Testis (tissue), 2 donors: ENCODE measurements around the gene SLF2.

Source experiments
- POLR2A ChIP-seq: fragments of 450-650 bp; IDR thresholded peaks from one replicate; pipeline ENCODE4 v1.6.1; 2017; ENCODE audit warnings: antibody characterized with exemption, mild to moderate bottlenecking, moderate library complexity
- TF ChIP-seq, protein P1 (sequence below), 3 experiments: fragments of 450-650 bp in 2 of 3; fragments of 200-600 bp in 1 of 3; sonication (generic) in 1 of 3; IDR thresholded peaks; one replicate each; pipeline ENCODE4 v1.5.1; 2016 to 2019; ENCODE audit warnings: antibody characterized with exemption in 3 of 3, mild to moderate bottlenecking in 2 of 3, moderate library complexity in 1 of 3

- TF ChIP-seq, protein P1, sequence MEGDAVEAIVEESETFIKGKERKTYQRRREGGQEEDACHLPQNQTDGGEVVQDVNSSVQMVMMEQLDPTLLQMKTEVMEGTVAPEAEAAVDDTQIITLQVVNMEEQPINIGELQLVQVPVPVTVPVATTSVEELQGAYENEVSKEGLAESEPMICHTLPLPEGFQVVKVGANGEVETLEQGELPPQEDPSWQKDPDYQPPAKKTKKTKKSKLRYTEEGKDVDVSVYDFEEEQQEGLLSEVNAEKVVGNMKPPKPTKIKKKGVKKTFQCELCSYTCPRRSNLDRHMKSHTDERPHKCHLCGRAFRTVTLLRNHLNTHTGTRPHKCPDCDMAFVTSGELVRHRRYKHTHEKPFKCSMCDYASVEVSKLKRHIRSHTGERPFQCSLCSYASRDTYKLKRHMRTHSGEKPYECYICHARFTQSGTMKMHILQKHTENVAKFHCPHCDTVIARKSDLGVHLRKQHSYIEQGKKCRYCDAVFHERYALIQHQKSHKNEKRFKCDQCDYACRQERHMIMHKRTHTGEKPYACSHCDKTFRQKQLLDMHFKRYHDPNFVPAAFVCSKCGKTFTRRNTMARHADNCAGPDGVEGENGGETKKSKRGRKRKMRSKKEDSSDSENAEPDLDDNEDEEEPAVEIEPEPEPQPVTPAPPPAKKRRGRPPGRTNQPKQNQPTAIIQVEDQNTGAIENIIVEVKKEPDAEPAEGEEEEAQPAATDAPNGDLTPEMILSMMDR (IDR thresholded peaks at IDR 0.05), result no peak
- no peak for TF ChIP-seq POLR2A
Observed at GRCh38 chr10:100896876-100897461, 15.8 kb upstream of the SLF2 start.
